Heart left ventricle (tissue), 13 donors: ENCODE data around the gene NANOS2.

Source experiments
- CTCF ChIP-seq, 12 donors: fragments of 200-600 bp; sonication (generic) in 4 of 12; IDR thresholded peaks; one replicate each; pipeline versions ENCODE4 v1.5.0 to v1.8.0; 2018 to 2022; ENCODE audit warnings: antibody characterized with exemption in 12 of 12, mild to moderate bottlenecking in 5 of 12
- POLR2A ChIP-seq, 2 donors: fragments of 450-650 bp; IDR thresholded peaks; one replicate each; pipeline ENCODE4 v1.6.1; 2017; ENCODE audit warnings: antibody characterized with exemption in 2 of 2, mild to moderate bottlenecking in 2 of 2, moderate library complexity in 2 of 2
- donor health status: ischemic (EF 13 %, LVEDD 7.1; RV severe dilation, severe dysfunction).
- donor health status: DM: no; HTN: yes; CAD: no.
- donor health status: DM: no; HTN: no; CAD: no.
- donor health status: ischemic (EF 25% LVEDD 6.9; RV normal size, moderate dysfunction).
- donor health status: ischemic (EF 25% LVEDD 5.7; RV mildly dilated, moderate dysfunction).
- donor health status: ischemic (EF 35%, LVEDD 5.7; RV mildly dilated, moderate dysfunction).
- donor health status: nonischemic (EF 11% LVEDD 7.7; RV severe dilation, severe dysfunction).
- donor health status: DM: yes; HTN: yes; CAD: no.
- donor health status: PGD.
- donor health status: ischemic (EF 29% LVEDD 5.4; RV normal size, mild dysfunction).
- donor health status: nonischemic (EF 23%, LVEDD 6.1; RV moderate dilation, normal function).

GRCh38 chr19:45920458-45920857 is 5.9 kb upstream of the NANOS2 start:
- TF ChIP-seq CTCF (IDR thresholded peaks at IDR 0.05), result no peak
- no peak for TF ChIP-seq POLR2A (IDR thresholded peaks at IDR 0.05)
